ENCODE results near the gene WBP1. TPM values are rescaled to one million over a fixed set of nuclear protein-coding genes. Genes with fewer than 3 reads are reported as not detected.
A peak's percentile ranks its signal among the peaks of the same experiment; 100 is the strongest.
"Not testable (repeated sequence)": the region's sequence is repeated elsewhere in the genome, so short reads cannot be mapped to it uniquely, and the experiment has no call there.

WBP1 gene
- total RNA-seq, 1 experiment from 2014 or later = 66.0 TPM

GRCh38 chr2:74464406-74464805 is 6.2 kb downstream of the WBP1 start:
- Mint-ChIP-seq H3K4me1 (peaks cover 17% of the 10 kb centered on the region), H3K4me3 (peak overlapping the region; percentile 98), H3K9me3 (no peaks in the 10 kb centered on the region), H3K27ac (0 out of 2 replicates have a peak overlapping the region, but pooled peaks have one; percentile 49), H3K36me3 (peaks cover 9% of the 10 kb centered on the region), H3K27me3 (ENCODE audit: low read depth) (no peaks in the 10 kb centered on the region)
- ChIA-PET CTCF (interaction anchor here (1.0 to 1.9 kb wide), 3 partner anchors 10 to 123 kb away, joined by 3 to 5 read pairs (median 4); no protein-coding TSS in a partner anchor), POLR2A (no interaction called here)
- ATAC-seq (no peak), DNase-seq (ENCODE audit: low spot score) (no peak)
- TF ChIP-seq ZNF423 (CRISPR knock-in tag; IDR thresholded peaks at IDR 0.05) (peak; percentile 19; the same call in 1 of the 2 replicates), PRDM15 (CRISPR knock-in tag; IDR thresholded peaks at IDR 0.05) (no peak)

DNA sequence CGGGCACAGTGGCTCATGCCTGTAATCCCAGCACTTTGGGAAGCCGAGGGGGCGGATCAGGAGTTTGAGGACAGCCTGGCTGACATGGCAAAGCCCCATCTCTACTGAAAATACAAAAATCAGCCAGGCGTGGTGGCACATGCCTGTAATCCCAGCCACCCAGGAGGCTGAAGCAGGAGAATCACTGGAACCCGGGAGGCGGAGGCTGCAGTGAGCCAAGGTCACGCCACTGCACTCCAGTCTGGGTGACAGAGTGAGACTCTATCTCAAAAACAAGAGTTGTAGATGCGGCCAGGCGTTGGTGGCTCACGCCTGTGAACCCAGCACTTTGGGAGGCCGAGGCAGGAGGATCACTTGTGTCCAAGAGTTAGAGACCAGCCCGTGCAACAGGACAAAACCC is 12.5 kb downstream of the WBP1 start:
- H3K36me3 Mint-ChIP-seq = peaks cover 14% of the 10 kb centered on the region
- H3K4me1 Mint-ChIP-seq = peaks cover 13% of the 10 kb centered on the region
- H3K27me3 Mint-ChIP-seq (ENCODE audit: low read depth); H3K9me3 Mint-ChIP-seq; H3K27ac Mint-ChIP-seq; ATAC-seq; DNase-seq (ENCODE audit: low spot score): not testable (repeated sequence)
- POLR2A ChIA-PET = interaction anchor here (0.6 to 0.8 kb wide), 2 partner anchors 12 to 192 kb away, joined by 3 to 6 read pairs; partner anchors contain the start of gene WBP1
- peak overlapping the region; percentile 47 for H3K4me3 Mint-ChIP-seq
- CTCF ChIA-PET = interaction anchor here (1.0 to 2.7 kb wide), 3 partner anchors 10 to 35 kb away, joined by 3 to 18 read pairs (median 3); partner anchors contain the start of gene WBP1

DNA sequence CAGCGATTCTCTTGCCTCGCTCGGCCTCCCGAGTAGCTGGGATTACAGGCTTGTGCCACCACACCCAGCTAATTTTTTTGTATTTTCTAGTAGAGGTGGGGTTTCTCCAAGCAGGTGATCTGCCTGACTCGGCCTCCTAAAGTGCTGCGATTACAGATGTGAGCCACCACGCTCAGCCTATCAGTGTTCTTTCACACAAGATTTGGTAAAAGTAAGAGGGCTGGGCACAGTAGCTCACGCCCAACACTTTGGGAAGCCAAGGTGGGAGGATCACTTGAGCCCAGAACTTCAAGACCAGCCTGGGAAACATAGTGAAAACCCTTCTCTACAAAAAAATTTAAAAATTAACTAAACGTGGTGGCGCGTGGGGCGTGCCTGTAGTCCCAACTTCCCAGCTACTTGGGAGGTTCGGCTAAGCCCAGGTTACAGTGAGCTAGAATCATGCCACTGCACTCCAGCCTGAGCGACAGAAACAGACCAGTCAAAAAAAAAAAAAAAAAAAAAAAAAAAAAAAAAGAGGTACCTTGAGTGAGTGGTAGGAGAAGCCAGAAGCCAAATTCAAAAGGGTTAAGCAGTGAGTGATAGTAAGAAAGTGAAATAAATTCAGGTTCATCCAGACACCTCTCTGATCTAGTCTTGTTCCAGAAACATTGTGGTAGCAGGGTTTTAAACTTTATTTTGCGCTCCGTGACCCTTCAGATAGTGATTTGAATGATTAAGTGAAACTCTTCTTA is 13.3 kb downstream of the WBP1 start:
- DNase-seq (ENCODE audit: low spot score) (no peak), ATAC-seq (no peak)
- no peaks in the 10 kb centered on the region for H3K9me3 Mint-ChIP-seq
- H3K36me3 Mint-ChIP-seq = peaks cover 14% of the 10 kb centered on the region
- peak overlapping the region; percentile 99 for H3K27ac Mint-ChIP-seq
- H3K27me3 Mint-ChIP-seq (ENCODE audit: low read depth) = no peaks in the 10 kb centered on the region
- POLR2A ChIA-PET = interaction anchor here (0.6 to 0.8 kb wide), 3 partner anchors 9 to 191 kb away, joined by 3 to 6 read pairs (median 4); partner anchors contain the start of gene WBP1
- H3K4me1 Mint-ChIP-seq = peaks cover 11% of the 10 kb centered on the region
- TF ChIP-seq TCF7 (CRISPR knock-in tag; IDR thresholded peaks at IDR 0.05; ENCODE audit: low read depth) (no peak), ZNF416 (CRISPR knock-in tag; IDR thresholded peaks at IDR 0.05) (no peak), PRRX2 (CRISPR knock-in tag; IDR thresholded peaks at IDR 0.05) (no peak), IRF1 (CRISPR knock-in tag; IDR thresholded peaks at IDR 0.05) (no peak), CREB1 (CRISPR knock-in tag; IDR thresholded peaks at IDR 0.05) (no peak), ZNF532 (CRISPR knock-in tag; IDR thresholded peaks at IDR 0.05; ENCODE audit: borderline replicate concordance) (no peak), ZNF263 (CRISPR knock-in tag; IDR thresholded peaks at IDR 0.05; ENCODE audit: low read depth) (no peak), NFATC4 (CRISPR knock-in tag; IDR thresholded peaks at IDR 0.05) (no peak), CDX4 (CRISPR knock-in tag; IDR thresholded peaks at IDR 0.05; ENCODE audit: borderline replicate concordance) (no peak), JAZF1 (CRISPR knock-in tag; IDR thresholded peaks at IDR 0.05) (no peak), KAT7 (CRISPR knock-in tag; IDR thresholded peaks at IDR 0.05; ENCODE audit: borderline replicate concordance) (no peak), MXD4 (CRISPR knock-in tag; IDR thresholded peaks at IDR 0.05; ENCODE audit: borderline replicate concordance) (no peak), FOXJ3 (CRISPR knock-in tag; IDR thresholded peaks at IDR 0.05; ENCODE audit: borderline replicate concordance) (no peak), TEAD1 (CRISPR knock-in tag; IDR thresholded peaks at IDR 0.05) (no peak)
- TF ChIP-seq, protein P1, sequence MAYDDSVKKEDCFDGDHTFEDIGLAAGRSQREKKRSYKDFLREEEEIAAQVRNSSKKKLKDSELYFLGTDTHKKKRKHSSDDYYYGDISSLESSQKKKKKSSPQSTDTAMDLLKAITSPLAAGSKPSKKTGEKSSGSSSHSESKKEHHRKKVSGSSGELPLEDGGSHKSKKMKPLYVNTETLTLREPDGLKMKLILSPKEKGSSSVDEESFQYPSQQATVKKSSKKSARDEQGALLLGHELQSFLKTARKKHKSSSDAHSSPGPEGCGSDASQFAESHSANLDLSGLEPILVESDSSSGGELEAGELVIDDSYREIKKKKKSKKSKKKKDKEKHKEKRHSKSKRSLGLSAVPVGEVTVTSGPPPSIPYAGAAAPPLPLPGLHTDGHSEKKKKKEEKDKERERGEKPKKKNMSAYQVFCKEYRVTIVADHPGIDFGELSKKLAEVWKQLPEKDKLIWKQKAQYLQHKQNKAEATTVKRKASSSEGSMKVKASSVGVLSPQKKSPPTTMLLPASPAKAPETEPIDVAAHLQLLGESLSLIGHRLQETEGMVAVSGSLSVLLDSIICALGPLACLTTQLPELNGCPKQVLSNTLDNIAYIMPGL (CRISPR knock-in tag; IDR thresholded peaks at IDR 0.05) = no peak
- H3K4me3 Mint-ChIP-seq = peak overlapping the region; percentile 96
- CTCF ChIA-PET = interaction anchor here (1.0 to 2.7 kb wide), 3 partner anchors 10 to 35 kb away, joined by 3 to 18 read pairs (median 3); partner anchors contain the start of gene WBP1
